Effector memory CD4-positive, alpha-beta T cell (primary cell): ENCODE results near the gene ACTR1B.

Source experiments
- DNase-seq, 3 donors: peaks; one replicate each; pipeline ENCODE4 v3.0.0-alpha.2; 2020
- H3K27ac ChIP-seq: 2 replicates; pipeline ENCODE4 v1.7.0; 2013; ENCODE audit warnings: mild to moderate bottlenecking, low read length, moderate library complexity; ENCODE audit not compliant: insufficient read depth, poor library complexity, severe bottlenecking
- H3K27me3 ChIP-seq: replicated peaks from 2 replicates; pipeline ENCODE4 v1.7.0; 2013; ENCODE audit warnings: mild to moderate bottlenecking, low read length; ENCODE audit not compliant: insufficient read depth, control insufficient read depth, poor library complexity, severe bottlenecking
- H3K36me3 ChIP-seq: 2 replicates; pipeline ENCODE4 v1.7.0; 2013; ENCODE audit warnings: mild to moderate bottlenecking, low read length, moderate library complexity; ENCODE audit not compliant: control insufficient read depth, insufficient read depth
- H3K4me1 ChIP-seq: 2 replicates; pipeline ENCODE4 v1.7.0; 2013; ENCODE audit warnings: low read length, mild to moderate bottlenecking; ENCODE audit not compliant: control insufficient read depth, insufficient read depth, poor library complexity, severe bottlenecking
- H3K4me3 ChIP-seq: 2 replicates; pipeline ENCODE4 v1.7.0; 2013; ENCODE audit warnings: low read length, low read depth, mild to moderate bottlenecking; ENCODE audit not compliant: insufficient read depth, poor library complexity, severe bottlenecking
- H3K9me3 ChIP-seq: 2 replicates; pipeline ENCODE4 v1.7.0; 2013; ENCODE audit warnings: mild to moderate bottlenecking, low read length, moderate library complexity; ENCODE audit not compliant: control insufficient read depth

ACTR1B gene

GRCh38 chr2:97703741-97704140 lies 39.9 kb upstream of the ACTR1B start:
- H3K27me3 ChIP-seq, result no peaks in the 10 kb centered on the region
- H3K36me3 ChIP-seq, result no peaks in the 10 kb centered on the region
- no peaks in the 10 kb centered on the region for H3K4me1 ChIP-seq
- no peaks in the 10 kb centered on the region for H3K9me3 ChIP-seq
- no peak overlapping the region for H3K4me3 ChIP-seq
- no peak overlapping the region for H3K27ac ChIP-seq
- no peak for DNase-seq

GRCh38 chr2:97702731-97703470 lies 39.1 kb upstream of the ACTR1B start:
- no peaks in the 10 kb centered on the region for H3K4me1 ChIP-seq
- no peaks in the 10 kb centered on the region for H3K36me3 ChIP-seq
- H3K27me3 ChIP-seq, result no peaks in the 10 kb centered on the region
- no peak overlapping the region for H3K27ac ChIP-seq
- DNase-seq, result no peak
- H3K9me3 ChIP-seq, result no peaks in the 10 kb centered on the region
- H3K4me3 ChIP-seq, result no peak overlapping the region

GRCh38 chr2:97701851-97702465 lies 38.1 kb upstream of the ACTR1B start:
- no peaks in the 10 kb centered on the region for H3K36me3 ChIP-seq
- H3K27me3 ChIP-seq, result no peaks in the 10 kb centered on the region
- no peak overlapping the region for H3K27ac ChIP-seq
- DNase-seq, result no peak
- no peaks in the 10 kb centered on the region for H3K9me3 ChIP-seq
- H3K4me3 ChIP-seq, result no peak overlapping the region
- no peaks in the 10 kb centered on the region for H3K4me1 ChIP-seq

GRCh38 chr2:97701186-97701585 lies 37.3 kb upstream of the ACTR1B start:
- Histone ChIP-seq H3K27me3 (no peaks in the 10 kb centered on the region), H3K27ac (no peak overlapping the region), H3K9me3 (no peaks in the 10 kb centered on the region), H3K36me3 (no peaks in the 10 kb centered on the region), H3K4me3 (no peak overlapping the region), H3K4me1 (no peaks in the 10 kb centered on the region)
- DNase-seq, result no peak

- Histone ChIP-seq H3K27ac (no peak overlapping the region), H3K27me3 (no peaks in the 10 kb centered on the region), H3K4me3 (no peak overlapping the region), H3K4me1 (no peaks in the 10 kb centered on the region), H3K9me3 (no peaks in the 10 kb centered on the region), H3K36me3 (no peaks in the 10 kb centered on the region)
- DNase-seq, result peak in 2 of 3 donors; percentile 32 to 35
Observed at GRCh38 chr2:97699765-97700444, 36.1 kb upstream of the ACTR1B start.

GRCh38 chr2:97698530-97698929 lies 34.7 kb upstream of the ACTR1B start:
- H3K4me1 ChIP-seq, result no peaks in the 10 kb centered on the region
- H3K4me3 ChIP-seq, result no peak overlapping the region
- no peaks in the 10 kb centered on the region for H3K36me3 ChIP-seq
- H3K27ac ChIP-seq, result no peak overlapping the region
- DNase-seq, result no peak
- no peaks in the 10 kb centered on the region for H3K9me3 ChIP-seq
- H3K27me3 ChIP-seq, result no peaks in the 10 kb centered on the region

- Histone ChIP-seq H3K4me1 (no peaks in the 10 kb centered on the region), H3K27ac (no peak overlapping the region), H3K9me3 (no peaks in the 10 kb centered on the region), H3K4me3 (no peak overlapping the region), H3K27me3 (no peaks in the 10 kb centered on the region), H3K36me3 (no peaks in the 10 kb centered on the region)
- peak; percentile 74 to 86 (median 81) for DNase-seq
Observed at GRCh38 chr2:97697252-97698235, 33.7 kb upstream of the ACTR1B start.

- no peaks in the 10 kb centered on the region for H3K27me3 ChIP-seq
- H3K4me3 ChIP-seq, result no peak overlapping the region
- H3K9me3 ChIP-seq, result no peaks in the 10 kb centered on the region
- H3K4me1 ChIP-seq, result no peaks in the 10 kb centered on the region
- no peaks in the 10 kb centered on the region for H3K36me3 ChIP-seq
- no peak overlapping the region for H3K27ac ChIP-seq
- DNase-seq, result no peak
Observed at GRCh38 chr2:97695744-97696143, 31.9 kb upstream of the ACTR1B start.

- no peaks in the 10 kb centered on the region for H3K36me3 ChIP-seq
- H3K27ac ChIP-seq, result no peak overlapping the region
- DNase-seq, result no peak
- H3K4me3 ChIP-seq, result no peak overlapping the region
- no peaks in the 10 kb centered on the region for H3K9me3 ChIP-seq
- H3K27me3 ChIP-seq, result no peaks in the 10 kb centered on the region
- H3K4me1 ChIP-seq, result no peaks in the 10 kb centered on the region
Observed at GRCh38 chr2:97693476-97693875, 29.6 kb upstream of the ACTR1B start.
